ENCODE measurements around the gene TXNDC11.

Gene TXNDC11

GRCh38 chr16:11717811-11718210, 24.8 kb downstream of the TXNDC11 start:
- DNase-seq: no peak

GRCh38 chr16:11716336-11716735, 26.3 kb downstream of the TXNDC11 start:
- no peak for DNase-seq

GRCh38 chr16:11715246-11715947, 27.3 kb downstream of the TXNDC11 start:
- no peak for DNase-seq

- DNase-seq: no peak
These were observed 30.5 kb downstream of the TXNDC11 start for GRCh38 chr16:11712122-11712521.

GRCh38 chr16:11711662-11712061, 31.0 kb downstream of the TXNDC11 start:
- DNase-seq: no peak

- no peak for DNase-seq
These were observed 34.2 kb downstream of the TXNDC11 start for GRCh38 chr16:11708421-11708820.

GRCh38 chr16:11707679-11708197, 34.9 kb downstream of the TXNDC11 start:
- DNase-seq: no peak

- DNase-seq: no peak
These were observed 36.4 kb downstream of the TXNDC11 start for GRCh38 chr16:11706180-11706742.

GRCh38 chr16:11705311-11706025, 37.2 kb downstream of the TXNDC11 start:
- no peak for DNase-seq

- DNase-seq: peak; percentile 40
These were observed 42.2 kb downstream of the TXNDC11 start for GRCh38 chr16:11700264-11701029.

- no peak for DNase-seq
These were observed 43.3 kb downstream of the TXNDC11 start for GRCh38 chr16:11699234-11699894.

- no peak for DNase-seq
These were observed 44.4 kb downstream of the TXNDC11 start for GRCh38 chr16:11698271-11698689.

- no peak for DNase-seq
These were observed 45.3 kb downstream of the TXNDC11 start for GRCh38 chr16:11697319-11697718.

GRCh38 chr16:11696266-11697012, 46.2 kb downstream of the TXNDC11 start:
- DNase-seq: no peak

- no peak for DNase-seq
These were observed 50.0 kb downstream of the TXNDC11 start for GRCh38 chr16:11692651-11693050.

- no peak for DNase-seq
These were observed 50.5 kb downstream of the TXNDC11 start for GRCh38 chr16:11692171-11692570.

GRCh38 chr16:11691771-11692170, 50.9 kb downstream of the TXNDC11 start:
- DNase-seq: no peak

- DNase-seq: no peak
These were observed 51.4 kb downstream of the TXNDC11 start for GRCh38 chr16:11691235-11691634.

- peak; percentile 52 for DNase-seq
These were observed 53.4 kb downstream of the TXNDC11 start for GRCh38 chr16:11689031-11689840.

GRCh38 chr16:11688520-11688886, 54.2 kb downstream of the TXNDC11 start:
- no peak for DNase-seq

Measured in CD4-positive, alpha-beta T cell treated with Interleukin-15 for 1 hour (primary cell).